Lung (tissue), 12 donors: Measurements from ENCODE around the gene PXT1. TPM values are rescaled to one million over a fixed set of nuclear protein-coding genes. Genes with fewer than 3 reads are reported as not detected.
A peak's percentile ranks its signal among the peaks of the same experiment; 100 is the strongest.

Source experiments
- ATAC-seq: fragments of 200-7000 bp; cut with Tn5 transposase; one replicate; pipeline ENCODE4 v1.9.1; 2020; ENCODE audit warnings: moderate number of reproducible peaks; ENCODE audit not compliant: insufficient read depth, low FRiP score
- DNase-seq, 3 donors: peaks; one replicate each; pipeline ENCODE4 v3.0.0-alpha.2; 2013 to 2017
- H3K27ac ChIP-seq, 2 donors: one replicate each; pipeline ENCODE4 v1.5.1; 2013; ENCODE audit warnings: mild to moderate bottlenecking in 2 of 2, moderate library complexity in 2 of 2, control low read depth in 1 of 2, inconsistent platforms in 1 of 2, low read depth in 1 of 2, low read length in 1 of 2
- H3K27me3 ChIP-seq, 3 donors: one replicate each; pipeline ENCODE4 v1.5.1; 2013; ENCODE audit warnings: low read length in 2 of 3; ENCODE audit not compliant: control insufficient read depth in 3 of 3, insufficient read depth in 3 of 3
- H3K36me3 ChIP-seq, 4 donors: one replicate each; pipeline ENCODE4 v1.5.1; 2013; ENCODE audit warnings: low read length in 4 of 4, mild to moderate bottlenecking in 1 of 4, moderate library complexity in 1 of 4; ENCODE audit not compliant: control insufficient read depth in 4 of 4, insufficient read depth in 4 of 4
- H3K4me1 ChIP-seq, 5 donors: one replicate each; pipeline ENCODE4 v1.5.1; 2013; ENCODE audit warnings: low read length in 5 of 5, mild to moderate bottlenecking in 2 of 5, moderate library complexity in 1 of 5; ENCODE audit not compliant: control insufficient read depth in 5 of 5, insufficient read depth in 5 of 5
- H3K4me3 ChIP-seq: one replicate; pipeline ENCODE4 v1.5.1; 2013; ENCODE audit warnings: mild to moderate bottlenecking, control low read depth, moderate library complexity
- H3K9ac ChIP-seq, 2 donors: one replicate each; pipeline ENCODE4 v1.5.1; 2013; ENCODE audit warnings: low read length in 2 of 2, control low read depth in 1 of 2; ENCODE audit not compliant: insufficient read depth in 1 of 2
- H3K9me3 ChIP-seq, 4 donors: one replicate each; pipeline ENCODE4 v1.5.1; 2013; ENCODE audit warnings: low read length in 3 of 4, mild to moderate bottlenecking in 1 of 4, moderate library complexity in 1 of 4; ENCODE audit not compliant: control insufficient read depth in 4 of 4, insufficient read depth in 3 of 4
- CTCF ChIP-seq: IDR thresholded peaks from 2 replicates; pipeline ENCODE4 v1.5.1; 2012; ENCODE audit warnings: mild to moderate bottlenecking; ENCODE audit errors: control extremely low read depth, extremely low read depth
- WGBS, 2 donors: extraction: QIAGEN DNeasy Blood & Tissue Kit; methylation state at CpG; one replicate each; pipeline ENCODE4 v1.1.7; 2013; 5-methylcytosine and 5-hydroxymethylcytosine counted together
- polyA plus RNA-seq, 2 donors: library from polyadenylated mRNA; stranded (reverse); fragments of 200-250 nt; gene quantifications; one replicate each; pipeline ENCODE4 v1.2.1, GENCODE V29; 2013
- total RNA-seq, 2 donors: library from RNA; depleted of rRNA in 1 of 2; stranded (reverse); fragments of >200 nt in 1 of 2; gene quantifications; one replicate each; pipeline ENCODE4 v1.2.1, GENCODE V29; 2014 to 2021
- donor health status: control.
- donor health status: control.
- donor health status: Bipolar disorder and iron deficiency.
- donor health status: healthy.
- donor health status: DM: yes; HTN: yes; CAD: no.

The PXT1 gene
- total and polyA plus RNA-seq, 4 donors = 0.06 to 0.12 TPM; not detected in 2

- H3K36me3 ChIP-seq = no peaks in the 10 kb centered on the region
- ATAC-seq (peak; percentile 88), DNase-seq (peak; percentile 33 to 54 (median 37))
- no peaks in the 10 kb centered on the region for H3K9me3 ChIP-seq
- peak within 1 kb of the TSS; percentile 63 to 81 for H3K9ac ChIP-seq
- H3K27ac ChIP-seq = peak within 1 kb of the TSS in 1 of 2 donors; percentile 76
- no peak for TF ChIP-seq CTCF
- WGBS, 2 donors = 4 to 9% methylated on average over 63 to 65 of the region's 65 CpGs
- peak within 1 kb of the TSS; percentile 62 for H3K4me3 ChIP-seq
- H3K27me3 ChIP-seq = peaks cover 0 to 49% (median 13%) of the 10 kb centered on the region in 3 donors
- peaks cover 0 to 21% (median 0%) of the 10 kb centered on the region in 5 donors for H3K4me1 ChIP-seq
These were observed 55.0 kb downstream of the PXT1 start, which contains the start of gene ETV7 for GRCh38 chr6:36387440-36388303. Gene ETV7, minus strand, starts transcription at chr6:36387669. Its CDS starts 128 bp downstream, at chr6:36387541.

- peak; percentile 61 to 73 (median 72) for DNase-seq
- peak overlapping the region; percentile 62 for H3K4me3 ChIP-seq
- no peaks in the 10 kb centered on the region for H3K9me3 ChIP-seq
- 1% methylated on average over 33 of the region's 33 CpGs for WGBS, 2 donors
- H3K4me1 ChIP-seq = peaks cover 0 to 21% (median 0%) of the 10 kb centered on the region in 5 donors
- no peaks in the 10 kb centered on the region for H3K36me3 ChIP-seq
- no peak for TF ChIP-seq CTCF
- H3K27ac ChIP-seq = peak overlapping the region in 1 of 2 donors; percentile 76
- H3K27me3 ChIP-seq = peaks cover 0 to 49% (median 13%) of the 10 kb centered on the region in 3 donors
- peak; percentile 39 for ATAC-seq
- H3K9ac ChIP-seq = peak overlapping the region; percentile 63 to 81
These were observed 55.9 kb downstream of the PXT1 start for GRCh38 chr6:36386495-36387439.

GRCh38 chr6:36384095-36384494, 58.6 kb downstream of the PXT1 start:
- no peak for ATAC-seq
- H3K27ac ChIP-seq = no peak overlapping the region

More at GRCh38 chr6:36384095-36384494, 58.6 kb downstream of the PXT1 start:
- no peak for TF ChIP-seq CTCF
- WGBS, 2 donors = 56 to 69% methylated on average over 2 of the region's 2 CpGs
- Histone ChIP-seq H3K27me3 (peaks cover 0 to 31% (median 13%) of the 10 kb centered on the region in 3 donors), H3K4me3 (no peak overlapping the region), H3K9me3 (no peaks in the 10 kb centered on the region), H3K9ac (no peak overlapping the region), H3K36me3 (no peaks in the 10 kb centered on the region), H3K4me1 (peaks cover 0 to 21% (median 0%) of the 10 kb centered on the region in 5 donors)
- no peak for DNase-seq
